Measurements from ENCODE around the gene NFATC4. TPM values are rescaled to one million over a fixed set of nuclear protein-coding genes. Genes with fewer than 3 reads are reported as not detected.
A peak's percentile ranks its signal among the peaks of the same experiment; 100 is the strongest.

Gene NFATC4
- polyA plus RNA-seq, 1 donor from 2014 or later, result 0.22 TPM

- Histone ChIP-seq H3K36me3 (ENCODE audit: insufficient read depth, low read length) (no peaks in the 10 kb centered on the region), H4K20me1 (ENCODE audit: insufficient read depth) (no peaks in the 10 kb centered on the region), H3K9ac (ENCODE audit: low read length) (no peak overlapping the region), H3K9me3 (ENCODE audit: low read length) (no peaks in the 10 kb centered on the region), H3K4me2 (ENCODE audit: low read length) (no peak overlapping the region), H3K27me3 (ENCODE audit: insufficient read depth, low read depth, low read length) (no peaks in the 10 kb centered on the region), H2AFZ (ENCODE audit: low read depth, low read length) (no peak overlapping the region), H3F3A (ENCODE audit: insufficient read depth, low read length, poor library complexity, severe bottlenecking) (no peaks in the 10 kb centered on the region), H3K27ac (ENCODE audit: low read length) (no peak overlapping the region), H3K9me2 (ENCODE audit: insufficient read depth, low read length) (no peaks in the 10 kb centered on the region), H3K79me2 (replicated peaks; ENCODE audit: insufficient read depth, low read length) (no peaks in the 10 kb centered on the region), H3K4me3 (ENCODE audit: low read length) (no peak overlapping the region)
- no peak for TF ChIP-seq POLR2AphosphoS5 (IDR thresholded peaks at IDR 0.05)
- TF ChIP-seq MXI1 (conservative IDR thresholded peaks at IDR 0.05; ENCODE audit: poor library complexity, severe bottlenecking), result no peak
Measured at GRCh38 chr14:24409956-24410355, 42.0 kb downstream of the NFATC4 start.

GRCh38 chr14:24411443-24412389, 43.7 kb downstream of the NFATC4 start:
- H3K4me2 ChIP-seq (ENCODE audit: low read length), result no peak overlapping the region

GRCh38 chr14:24414077-24414476, 46.1 kb downstream of the NFATC4 start:
- no peaks in the 10 kb centered on the region for H3K27me3 ChIP-seq (ENCODE audit: insufficient read depth, low read depth, low read length)

More at GRCh38 chr14:24411443-24412389, 43.7 kb downstream of the NFATC4 start:
- Histone ChIP-seq H4K20me1 (ENCODE audit: insufficient read depth) (no peaks in the 10 kb centered on the region), H3K9me3 (ENCODE audit: low read length) (no peaks in the 10 kb centered on the region), H3K9ac (ENCODE audit: low read length) (no peak overlapping the region), H3K27ac (ENCODE audit: low read length) (no peak overlapping the region), H3F3A (ENCODE audit: insufficient read depth, low read length, poor library complexity, severe bottlenecking) (no peaks in the 10 kb centered on the region), H3K27me3 (ENCODE audit: insufficient read depth, low read depth, low read length) (no peaks in the 10 kb centered on the region), H2AFZ (ENCODE audit: low read depth, low read length) (no peak overlapping the region), H3K36me3 (ENCODE audit: insufficient read depth, low read length) (no peaks in the 10 kb centered on the region), H3K4me3 (ENCODE audit: low read length) (no peak overlapping the region), H3K9me2 (ENCODE audit: insufficient read depth, low read length) (no peaks in the 10 kb centered on the region), H3K79me2 (replicated peaks; ENCODE audit: insufficient read depth, low read length) (no peaks in the 10 kb centered on the region)
- TF ChIP-seq CTCF (IDR thresholded peaks at IDR 0.05; ENCODE audit: poor library complexity, severe bottlenecking) (peak; percentile 40), MXI1 (conservative IDR thresholded peaks at IDR 0.05; ENCODE audit: poor library complexity, severe bottlenecking) (no peak), RAD21 (conservative IDR thresholded peaks at IDR 0.05) (peak; percentile 17)

More at GRCh38 chr14:24414077-24414476, 46.1 kb downstream of the NFATC4 start:
- Histone ChIP-seq H3F3A (ENCODE audit: insufficient read depth, low read length, poor library complexity, severe bottlenecking) (no peaks in the 10 kb centered on the region), H3K36me3 (ENCODE audit: insufficient read depth, low read length) (no peaks in the 10 kb centered on the region), H3K4me3 (ENCODE audit: low read length) (no peak overlapping the region), H3K9me3 (ENCODE audit: low read length) (no peaks in the 10 kb centered on the region), H2AFZ (ENCODE audit: low read depth, low read length) (no peak overlapping the region), H3K79me2 (replicated peaks; ENCODE audit: insufficient read depth, low read length) (no peaks in the 10 kb centered on the region), H3K9ac (ENCODE audit: low read length) (no peak overlapping the region), H3K4me2 (ENCODE audit: low read length) (no peak overlapping the region), H4K20me1 (ENCODE audit: insufficient read depth) (no peaks in the 10 kb centered on the region), H3K9me2 (ENCODE audit: insufficient read depth, low read length) (no peaks in the 10 kb centered on the region), H3K27ac (ENCODE audit: low read length) (no peak overlapping the region)
- TF ChIP-seq POLR2AphosphoS5 (IDR thresholded peaks at IDR 0.05), result no peak
- no peak for TF ChIP-seq CTCF (IDR thresholded peaks at IDR 0.05; ENCODE audit: poor library complexity, severe bottlenecking)
- TF ChIP-seq EP300 (conservative IDR thresholded peaks at IDR 0.05; ENCODE audit: poor library complexity, severe bottlenecking), result no peak

Data from neural cell (in vitro differentiated cells).